ENCODE data around the gene UGT1A4. TPM values are rescaled to one million over a fixed set of nuclear protein-coding genes. Genes with fewer than 3 reads are reported as not detected.

Gene UGT1A4
- total RNA-seq, 1 experiment from 2014 or later: 0.12 TPM

GRCh38 chr2:233769260-233769659 lies 50.7 kb downstream of the UGT1A4 start:
- H3K4me1 ChIP-seq (ENCODE audit: control insufficient read depth in 1 of 2, insufficient read depth in 2 of 2, low read length in 2 of 2): peaks cover 3 to 7% of the 10 kb centered on the region in 2 experiments; a peak in 2 of 4 replicates
- no peaks in the 10 kb centered on the region for H3K9me2 ChIP-seq (ENCODE audit: insufficient read depth)
- H3K4me3 ChIP-seq (replicated peaks in 1 of 2; ENCODE audit: low read depth in 1 of 2, low read length in 2 of 2): no peak overlapping the region
- H3K27me3 ChIP-seq (ENCODE audit: insufficient read depth, low read length): no peaks in the 10 kb centered on the region
- POLR2A ChIA-PET: no interaction called here
- H2AFZ ChIP-seq (ENCODE audit: low read depth, low read length, poor library complexity, severe bottlenecking): no peak overlapping the region
- no peak overlapping the region for H3K4me2 ChIP-seq (ENCODE audit: low read length)
- CTCF ChIA-PET: no interaction called here
- BruUV-seq (replicated peaks): no TSS peak
- RAD21 ChIA-PET (ENCODE audit: low non-redundant PET in 1 of 2, low total read pairs in 2 of 2, uncharacterized antibody in 2 of 2, unreplicated experiment in 2 of 2): no interaction called here
- no peaks in the 10 kb centered on the region for H3K79me2 ChIP-seq (ENCODE audit: insufficient read depth, low read length)
- no peaks in the 10 kb centered on the region for H3K36me3 ChIP-seq (ENCODE audit: control insufficient read depth in 1 of 2, insufficient read depth in 2 of 2, low read length in 2 of 2)
- no peaks in the 10 kb centered on the region for H3K9me3 ChIP-seq (ENCODE audit: control insufficient read depth in 1 of 2, insufficient read depth in 1 of 2, low read depth in 1 of 2, low read length in 2 of 2)
- DNase-seq (ENCODE audit: low read depth, low spot score) (no peak), ATAC-seq (no peak)
- intact Hi-C loops (cut with micrococcal nuclease): no loop called here
- TF ChIP-seq CEBPB (IDR thresholded peaks at IDR 0.05; ENCODE audit: low read depth) (no peak), MAX (IDR thresholded peaks at IDR 0.05) (no peak), CBX3 (IDR thresholded peaks at IDR 0.05; ENCODE audit: low read depth) (no peak), FOSL1 (IDR thresholded peaks at IDR 0.05; ENCODE audit: low read depth) (no peak), SIN3A (IDR thresholded peaks at IDR 0.05; ENCODE audit: low read depth) (no peak), ELF1 (IDR thresholded peaks at IDR 0.05; ENCODE audit: borderline replicate concordance, low read depth) (no peak), EGR1 (IDR thresholded peaks at IDR 0.05; ENCODE audit: low read depth) (no peak), SP1 (IDR thresholded peaks at IDR 0.05; ENCODE audit: low read depth) (no peak)
- H4K20me1 ChIP-seq (ENCODE audit: insufficient read depth): no peaks in the 10 kb centered on the region
- H3K27ac ChIP-seq (ENCODE audit: low read depth, low read length): no peak overlapping the region
- H3K9ac ChIP-seq (ENCODE audit: low read length): no peak overlapping the region

DNA sequence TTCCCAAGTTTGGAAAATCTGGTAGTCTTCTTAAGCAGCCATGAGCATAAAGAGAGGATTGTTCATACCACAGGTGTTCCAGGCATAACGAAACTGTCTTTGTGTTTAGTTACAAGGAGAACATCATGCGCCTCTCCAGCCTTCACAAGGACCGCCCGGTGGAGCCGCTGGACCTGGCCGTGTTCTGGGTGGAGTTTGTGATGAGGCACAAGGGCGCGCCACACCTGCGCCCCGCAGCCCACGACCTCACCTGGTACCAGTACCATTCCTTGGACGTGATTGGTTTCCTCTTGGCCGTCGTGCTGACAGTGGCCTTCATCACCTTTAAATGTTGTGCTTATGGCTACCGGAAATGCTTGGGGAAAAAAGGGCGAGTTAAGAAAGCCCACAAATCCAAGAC lies 53.6 kb downstream of the UGT1A4 start:
- Histone ChIP-seq H3K79me2 (ENCODE audit: insufficient read depth, low read length) (no peaks in the 10 kb centered on the region), H4K20me1 (ENCODE audit: insufficient read depth) (no peaks in the 10 kb centered on the region), H3K4me3 (replicated peaks in 1 of 2; ENCODE audit: low read depth in 1 of 2, low read length in 2 of 2) (no peak overlapping the region), H3K4me1 (ENCODE audit: control insufficient read depth in 1 of 2, insufficient read depth in 2 of 2, low read length in 2 of 2) (no peaks in the 10 kb centered on the region), H3K9me2 (ENCODE audit: insufficient read depth) (no peaks in the 10 kb centered on the region), H2AFZ (ENCODE audit: low read depth, low read length, poor library complexity, severe bottlenecking) (no peak overlapping the region), H3K9me3 (ENCODE audit: control insufficient read depth in 1 of 2, insufficient read depth in 1 of 2, low read depth in 1 of 2, low read length in 2 of 2) (no peaks in the 10 kb centered on the region), H3K4me2 (ENCODE audit: low read length) (no peak overlapping the region), H3K36me3 (ENCODE audit: control insufficient read depth in 1 of 2, insufficient read depth in 2 of 2, low read length in 2 of 2) (no peaks in the 10 kb centered on the region), H3K27me3 (ENCODE audit: insufficient read depth, low read length) (no peaks in the 10 kb centered on the region), H3K27ac (ENCODE audit: low read depth, low read length) (no peak overlapping the region), H3K9ac (ENCODE audit: low read length) (no peak overlapping the region)
- POLR2A ChIA-PET: no interaction called here
- intact Hi-C loops (cut with micrococcal nuclease): no loop called here
- BruUV-seq (replicated peaks): no TSS peak
- CTCF ChIA-PET: no interaction called here
- RAD21 ChIA-PET (ENCODE audit: low non-redundant PET in 1 of 2, low total read pairs in 2 of 2, uncharacterized antibody in 2 of 2, unreplicated experiment in 2 of 2): no interaction called here
- ATAC-seq (no peak), DNase-seq (ENCODE audit: low read depth, low spot score) (no peak)
- TF ChIP-seq TCF7L2 (IDR thresholded peaks at IDR 0.05; ENCODE audit: borderline replicate concordance, extremely low read depth, insufficient read depth, insufficient read length): no peak
- TF ChIP-seq YY1 (IDR thresholded peaks at IDR 0.05; ENCODE audit: extremely low read depth, insufficient replicate concordance, low read depth, low read length): no peak
- no peak for TF ChIP-seq ATF3 (IDR thresholded peaks at IDR 0.05)
- no peak for TF ChIP-seq SP1 (IDR thresholded peaks at IDR 0.05; ENCODE audit: low read depth)
- no peak for TF ChIP-seq CEBPB (IDR thresholded peaks at IDR 0.05; ENCODE audit: low read depth)
- TF ChIP-seq, protein P1, sequence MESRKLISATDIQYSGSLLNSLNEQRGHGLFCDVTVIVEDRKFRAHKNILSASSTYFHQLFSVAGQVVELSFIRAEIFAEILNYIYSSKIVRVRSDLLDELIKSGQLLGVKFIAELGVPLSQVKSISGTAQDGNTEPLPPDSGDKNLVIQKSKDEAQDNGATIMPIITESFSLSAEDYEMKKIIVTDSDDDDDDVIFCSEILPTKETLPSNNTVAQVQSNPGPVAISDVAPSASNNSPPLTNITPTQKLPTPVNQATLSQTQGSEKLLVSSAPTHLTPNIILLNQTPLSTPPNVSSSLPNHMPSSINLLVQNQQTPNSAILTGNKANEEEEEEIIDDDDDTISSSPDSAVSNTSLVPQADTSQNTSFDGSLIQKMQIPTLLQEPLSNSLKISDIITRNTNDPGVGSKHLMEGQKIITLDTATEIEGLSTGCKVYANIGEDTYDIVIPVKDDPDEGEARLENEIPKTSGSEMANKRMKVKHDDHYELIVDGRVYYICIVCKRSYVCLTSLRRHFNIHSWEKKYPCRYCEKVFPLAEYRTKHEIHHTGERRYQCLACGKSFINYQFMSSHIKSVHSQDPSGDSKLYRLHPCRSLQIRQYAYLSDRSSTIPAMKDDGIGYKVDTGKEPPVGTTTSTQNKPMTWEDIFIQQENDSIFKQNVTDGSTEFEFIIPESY (IDR thresholded peaks at IDR 0.05; ENCODE audit: extremely low read depth, insufficient replicate concordance, low read length): no peak
- TF ChIP-seq EZH2phosphoT487 (IDR thresholded peaks at IDR 0.05; ENCODE audit: borderline replicate concordance): no peak
- TF ChIP-seq ZNF274 (IDR thresholded peaks at IDR 0.05; ENCODE audit: low read depth, low read length): no peak
- TF ChIP-seq SRF (IDR thresholded peaks at IDR 0.05; ENCODE audit: low read depth): no peak
- no peak for TF ChIP-seq SIN3A (IDR thresholded peaks at IDR 0.05; ENCODE audit: low read depth)
- TF ChIP-seq EGR1 (IDR thresholded peaks at IDR 0.05; ENCODE audit: low read depth): no peak
- TF ChIP-seq ZFX (IDR thresholded peaks at IDR 0.05): no peak
- no peak for TF ChIP-seq POLR2A (IDR thresholded peaks at IDR 0.05; ENCODE audit: borderline replicate concordance, extremely low read depth, insufficient read depth, insufficient read length)

Measured in HCT116 (cell line).